IPS-18c (cell line): Measurements from ENCODE around the gene C21orf91.

Experiments used
- H3K4me3 ChIP-seq: 2 replicates; pipeline ENCODE4 v1.7.0; 2013; ENCODE audit warnings: low read depth, mild to moderate bottlenecking, low read length, moderate library complexity; ENCODE audit not compliant: insufficient read depth
- H3K9me3 ChIP-seq: one replicate; pipeline ENCODE4 v1.6.1; 2013; ENCODE audit warnings: mild to moderate bottlenecking, low read length, moderate library complexity; ENCODE audit not compliant: control insufficient read depth, insufficient read depth

The C21orf91 gene

GRCh38 chr21:17819114-17819876 is at the start of gene C21orf91:
TSS of gene C21orf91 (minus strand) at chr21:17819356. CDS start at chr21:17818318, 1,038 bp downstream.
- Histone ChIP-seq H3K4me3 (peak within 1 kb of the TSS; percentile 84), H3K9me3 (no peaks in the 10 kb centered on the region)

- no peak overlapping the region for H3K4me3 ChIP-seq
Observed at GRCh38 chr21:17866590-17866989, 47.4 kb upstream of the C21orf91 start.

GRCh38 chr21:17859661-17860060 is 40.5 kb upstream of the C21orf91 start:
- Histone ChIP-seq H3K4me3 (no peak overlapping the region), H3K9me3 (no peaks in the 10 kb centered on the region)

More at GRCh38 chr21:17866590-17866989, 47.4 kb upstream of the C21orf91 start:
- no peaks in the 10 kb centered on the region for H3K9me3 ChIP-seq

GRCh38 chr21:17858747-17859146 is 39.6 kb upstream of the C21orf91 start:
- H3K4me3 ChIP-seq = no peak overlapping the region
- H3K9me3 ChIP-seq = no peaks in the 10 kb centered on the region

GRCh38 chr21:17854745-17855144 is 35.6 kb upstream of the C21orf91 start:
- H3K9me3 ChIP-seq = no peaks in the 10 kb centered on the region
- H3K4me3 ChIP-seq = no peak overlapping the region

GRCh38 chr21:17853393-17854275 is 34.5 kb upstream of the C21orf91 start:
- no peaks in the 10 kb centered on the region for H3K9me3 ChIP-seq
- H3K4me3 ChIP-seq = no peak overlapping the region

- Histone ChIP-seq H3K4me3 (no peak overlapping the region), H3K9me3 (no peaks in the 10 kb centered on the region)
Observed at GRCh38 chr21:17848228-17848627, 29.1 kb upstream of the C21orf91 start.

- H3K9me3 ChIP-seq = no peaks in the 10 kb centered on the region
- no peak overlapping the region for H3K4me3 ChIP-seq
Observed at GRCh38 chr21:17841103-17841502, 21.9 kb upstream of the C21orf91 start.

- no peak overlapping the region for H3K4me3 ChIP-seq
Observed at GRCh38 chr21:17834639-17835354, 15.6 kb upstream of the C21orf91 start.

GRCh38 chr21:17829472-17829871 is 10.3 kb upstream of the C21orf91 start:
- Histone ChIP-seq H3K4me3 (no peak overlapping the region), H3K9me3 (no peaks in the 10 kb centered on the region)

More at GRCh38 chr21:17834639-17835354, 15.6 kb upstream of the C21orf91 start:
- H3K9me3 ChIP-seq = no peaks in the 10 kb centered on the region

GRCh38 chr21:17828223-17828622 is 9.1 kb upstream of the C21orf91 start:
- Histone ChIP-seq H3K4me3 (no peak overlapping the region), H3K9me3 (no peaks in the 10 kb centered on the region)

- Histone ChIP-seq H3K4me3 (no peak overlapping the region), H3K9me3 (no peaks in the 10 kb centered on the region)
Observed at GRCh38 chr21:17823846-17824245, 4.7 kb upstream of the C21orf91 start.

GRCh38 chr21:17821121-17821520 is 2.0 kb upstream of the C21orf91 start:
- no peaks in the 10 kb centered on the region for H3K9me3 ChIP-seq
- H3K4me3 ChIP-seq = no peak overlapping the region

GRCh38 chr21:17819877-17820229 is 697 bp upstream of the C21orf91 start:
- H3K9me3 ChIP-seq = no peaks in the 10 kb centered on the region

GRCh38 chr21:17818186-17819113 is 706 bp downstream of the C21orf91 start:
- peak overlapping the region; percentile 84 for H3K4me3 ChIP-seq
- H3K9me3 ChIP-seq = no peaks in the 10 kb centered on the region

More at GRCh38 chr21:17819877-17820229, 697 bp upstream of the C21orf91 start:
- peak overlapping the region; percentile 84 for H3K4me3 ChIP-seq

GRCh38 chr21:17813353-17813752 is 5.8 kb downstream of the C21orf91 start:
- H3K4me3 ChIP-seq = no peak overlapping the region
- peaks cover 4% of the 10 kb centered on the region for H3K9me3 ChIP-seq
